Gastroesophageal sphincter (tissue), 3 donors: ENCODE measurements around the gene HLA-DMB.

ENCODE experiments used
- EP300 ChIP-seq: sonication (generic); formaldehyde crosslinking; IDR thresholded peaks from one replicate; pipeline ENCODE4 v1.6.1; 2017; ENCODE audit warnings: antibody characterized with exemption, mild to moderate bottlenecking
- POLR2A ChIP-seq, 2 donors: fragments of 450-650 bp; IDR thresholded peaks; one replicate each; pipeline ENCODE4 v1.6.1; 2017; ENCODE audit warnings: antibody characterized with exemption in 2 of 2, mild to moderate bottlenecking in 2 of 2, moderate library complexity in 1 of 2
- TF ChIP-seq, protein P1 (sequence below), 4 experiments: fragments of 200-600 bp in 2 of 4; fragments of 450-650 bp in 2 of 4; sonication (generic) in 1 of 4; IDR thresholded peaks; one replicate each; pipeline ENCODE4 v1.5.1; 2017 to 2019; ENCODE audit warnings: antibody characterized with exemption in 4 of 4, mild to moderate bottlenecking in 2 of 4, moderate library complexity in 2 of 4

- TF ChIP-seq, protein P1, sequence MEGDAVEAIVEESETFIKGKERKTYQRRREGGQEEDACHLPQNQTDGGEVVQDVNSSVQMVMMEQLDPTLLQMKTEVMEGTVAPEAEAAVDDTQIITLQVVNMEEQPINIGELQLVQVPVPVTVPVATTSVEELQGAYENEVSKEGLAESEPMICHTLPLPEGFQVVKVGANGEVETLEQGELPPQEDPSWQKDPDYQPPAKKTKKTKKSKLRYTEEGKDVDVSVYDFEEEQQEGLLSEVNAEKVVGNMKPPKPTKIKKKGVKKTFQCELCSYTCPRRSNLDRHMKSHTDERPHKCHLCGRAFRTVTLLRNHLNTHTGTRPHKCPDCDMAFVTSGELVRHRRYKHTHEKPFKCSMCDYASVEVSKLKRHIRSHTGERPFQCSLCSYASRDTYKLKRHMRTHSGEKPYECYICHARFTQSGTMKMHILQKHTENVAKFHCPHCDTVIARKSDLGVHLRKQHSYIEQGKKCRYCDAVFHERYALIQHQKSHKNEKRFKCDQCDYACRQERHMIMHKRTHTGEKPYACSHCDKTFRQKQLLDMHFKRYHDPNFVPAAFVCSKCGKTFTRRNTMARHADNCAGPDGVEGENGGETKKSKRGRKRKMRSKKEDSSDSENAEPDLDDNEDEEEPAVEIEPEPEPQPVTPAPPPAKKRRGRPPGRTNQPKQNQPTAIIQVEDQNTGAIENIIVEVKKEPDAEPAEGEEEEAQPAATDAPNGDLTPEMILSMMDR (IDR thresholded peaks at IDR 0.05), result no peak
- TF ChIP-seq EP300 (no peak), POLR2A (IDR thresholded peaks at IDR 0.05) (no peak)
Observed at GRCh38 chr6:32922083-32922482, 18.7 kb downstream of the HLA-DMB start.
